ENCODE measurements around the gene CDC14B. TPM values are rescaled to one million over a fixed set of nuclear protein-coding genes. Genes with fewer than 3 reads are reported as not detected.
A peak's percentile ranks its signal among the peaks of the same experiment; 100 is the strongest.

Gene CDC14B
- total RNA-seq, 1 experiment from 2014 or later, result 57.1 TPM

- no peaks in the 10 kb centered on the region for H3K9me3 Mint-ChIP-seq
- ChIA-PET CTCF (interaction anchor here (1.0 kb wide), 1 partner anchor 170 kb away, joined by 5 read pairs; no protein-coding TSS in a partner anchor), POLR2A (no interaction called here)
- H3K27ac Mint-ChIP-seq, result peak overlapping the region; percentile 87
- H3K4me1 Mint-ChIP-seq, result peaks cover 64% of the 10 kb centered on the region
- DNase-seq (ENCODE audit: low spot score), result no peak
- H3K36me3 Mint-ChIP-seq, result no peaks in the 10 kb centered on the region
- H3K27me3 Mint-ChIP-seq (ENCODE audit: low read depth), result no peaks in the 10 kb centered on the region; the same call in 1 of the 2 replicates
- peak overlapping the region; percentile 10 for H3K4me3 Mint-ChIP-seq
- TF ChIP-seq, protein P1, sequence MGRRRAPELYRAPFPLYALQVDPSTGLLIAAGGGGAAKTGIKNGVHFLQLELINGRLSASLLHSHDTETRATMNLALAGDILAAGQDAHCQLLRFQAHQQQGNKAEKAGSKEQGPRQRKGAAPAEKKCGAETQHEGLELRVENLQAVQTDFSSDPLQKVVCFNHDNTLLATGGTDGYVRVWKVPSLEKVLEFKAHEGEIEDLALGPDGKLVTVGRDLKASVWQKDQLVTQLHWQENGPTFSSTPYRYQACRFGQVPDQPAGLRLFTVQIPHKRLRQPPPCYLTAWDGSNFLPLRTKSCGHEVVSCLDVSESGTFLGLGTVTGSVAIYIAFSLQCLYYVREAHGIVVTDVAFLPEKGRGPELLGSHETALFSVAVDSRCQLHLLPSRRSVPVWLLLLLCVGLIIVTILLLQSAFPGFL (CRISPR knock-in tag; IDR thresholded peaks at IDR 0.05; ENCODE audit: borderline replicate concordance), result no peak
- TF ChIP-seq GABPB1 (CRISPR knock-in tag; IDR thresholded peaks at IDR 0.05), result peak; percentile 31; the same call in 1 of the 2 replicates
- peak; percentile 67 for ATAC-seq
Measured at GRCh38 chr9:96612105-96612965, 7.3 kb downstream of the CDC14B start.

DNA sequence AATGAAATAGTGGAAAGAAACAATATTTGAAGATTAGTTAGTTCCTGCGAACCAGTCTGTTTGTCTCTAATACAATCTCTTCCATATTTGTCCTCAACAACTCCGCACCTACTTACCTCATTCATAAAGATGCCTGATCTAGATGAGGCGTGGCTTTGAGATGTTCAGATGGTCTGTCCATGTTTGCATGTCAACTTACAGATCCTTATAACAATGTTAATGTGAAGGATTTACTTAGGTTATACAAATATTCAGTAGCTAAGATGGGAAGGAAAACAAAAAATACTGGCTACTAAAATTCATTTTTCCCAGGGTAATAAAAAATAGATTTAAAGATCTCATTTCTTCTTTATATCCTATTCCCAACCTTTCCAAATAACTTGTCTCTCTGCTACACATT, 8.3 kb downstream of the CDC14B start:
- H3K36me3 Mint-ChIP-seq, result no peaks in the 10 kb centered on the region
- ChIA-PET POLR2A (no interaction called here), CTCF (no interaction called here)
- H3K27ac Mint-ChIP-seq, result no peak overlapping the region
- no peak for TF ChIP-seq FOXJ3 (CRISPR knock-in tag; IDR thresholded peaks at IDR 0.05; ENCODE audit: borderline replicate concordance)
- TF ChIP-seq, protein P2, sequence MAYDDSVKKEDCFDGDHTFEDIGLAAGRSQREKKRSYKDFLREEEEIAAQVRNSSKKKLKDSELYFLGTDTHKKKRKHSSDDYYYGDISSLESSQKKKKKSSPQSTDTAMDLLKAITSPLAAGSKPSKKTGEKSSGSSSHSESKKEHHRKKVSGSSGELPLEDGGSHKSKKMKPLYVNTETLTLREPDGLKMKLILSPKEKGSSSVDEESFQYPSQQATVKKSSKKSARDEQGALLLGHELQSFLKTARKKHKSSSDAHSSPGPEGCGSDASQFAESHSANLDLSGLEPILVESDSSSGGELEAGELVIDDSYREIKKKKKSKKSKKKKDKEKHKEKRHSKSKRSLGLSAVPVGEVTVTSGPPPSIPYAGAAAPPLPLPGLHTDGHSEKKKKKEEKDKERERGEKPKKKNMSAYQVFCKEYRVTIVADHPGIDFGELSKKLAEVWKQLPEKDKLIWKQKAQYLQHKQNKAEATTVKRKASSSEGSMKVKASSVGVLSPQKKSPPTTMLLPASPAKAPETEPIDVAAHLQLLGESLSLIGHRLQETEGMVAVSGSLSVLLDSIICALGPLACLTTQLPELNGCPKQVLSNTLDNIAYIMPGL (CRISPR knock-in tag; IDR thresholded peaks at IDR 0.05), result no peak
- no peak for TF ChIP-seq NR2C2 (CRISPR knock-in tag; IDR thresholded peaks at IDR 0.05)
- no peak for TF ChIP-seq MLX (CRISPR knock-in tag; IDR thresholded peaks at IDR 0.05)
- TF ChIP-seq, protein P1 (CRISPR knock-in tag; IDR thresholded peaks at IDR 0.05; ENCODE audit: borderline replicate concordance), result no peak
- TF ChIP-seq KAT7 (CRISPR knock-in tag; IDR thresholded peaks at IDR 0.05; ENCODE audit: borderline replicate concordance), result no peak
- no peak for TF ChIP-seq ZNF138 (CRISPR knock-in tag; conservative IDR thresholded peaks at IDR 0.05)
- peaks cover 57% of the 10 kb centered on the region for H3K4me1 Mint-ChIP-seq
- no peaks in the 10 kb centered on the region for H3K9me3 Mint-ChIP-seq
- H3K4me3 Mint-ChIP-seq, result no peak overlapping the region
- H3K27me3 Mint-ChIP-seq (ENCODE audit: low read depth), result no peaks in the 10 kb centered on the region; the same call in 1 of the 2 replicates
- ATAC-seq, result no peak
- DNase-seq (ENCODE audit: low spot score), result no peak

DNA sequence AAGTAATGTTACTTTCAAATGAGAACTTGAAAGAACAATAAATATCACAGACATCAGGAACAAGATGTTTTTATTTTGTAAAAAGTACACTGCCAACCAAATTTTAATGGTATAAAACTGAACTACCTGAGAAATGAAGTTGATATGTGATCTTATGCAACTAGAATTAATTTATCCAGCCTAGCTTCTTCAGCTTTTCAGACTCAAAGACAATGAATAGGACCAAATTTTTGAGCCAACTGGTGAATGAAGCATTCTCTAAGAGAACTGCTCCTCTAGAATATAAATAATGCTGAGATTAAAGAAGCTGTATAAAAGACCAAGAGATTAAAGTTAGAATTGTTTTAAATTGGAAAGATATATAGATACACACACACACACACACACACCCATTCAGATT, 9.9 kb downstream of the CDC14B start:
- Mint-ChIP-seq H3K4me1 (peaks cover 55% of the 10 kb centered on the region), H3K27me3 (ENCODE audit: low read depth) (no peaks in the 10 kb centered on the region; the same call in 1 of the 2 replicates), H3K4me3 (no peak overlapping the region), H3K27ac (no peak overlapping the region), H3K9me3 (no peaks in the 10 kb centered on the region), H3K36me3 (no peaks in the 10 kb centered on the region)
- TF ChIP-seq ZBTB43 (CRISPR knock-in tag; IDR thresholded peaks at IDR 0.05), result no peak
- no peak for TF ChIP-seq GTF2I (CRISPR knock-in tag; conservative IDR thresholded peaks at IDR 0.05)
- TF ChIP-seq ATF1 (CRISPR knock-in tag; IDR thresholded peaks at IDR 0.05), result no peak
- TF ChIP-seq AR (CRISPR knock-in tag; IDR thresholded peaks at IDR 0.05), result no peak
- TF ChIP-seq, protein P3, sequence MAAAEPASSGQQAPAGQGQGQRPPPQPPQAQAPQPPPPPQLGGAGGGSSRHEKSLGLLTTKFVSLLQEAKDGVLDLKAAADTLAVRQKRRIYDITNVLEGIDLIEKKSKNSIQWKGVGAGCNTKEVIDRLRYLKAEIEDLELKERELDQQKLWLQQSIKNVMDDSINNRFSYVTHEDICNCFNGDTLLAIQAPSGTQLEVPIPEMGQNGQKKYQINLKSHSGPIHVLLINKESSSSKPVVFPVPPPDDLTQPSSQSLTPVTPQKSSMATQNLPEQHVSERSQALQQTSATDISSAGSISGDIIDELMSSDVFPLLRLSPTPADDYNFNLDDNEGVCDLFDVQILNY (CRISPR knock-in tag; IDR thresholded peaks at IDR 0.05), result no peak
- no peak for TF ChIP-seq GABPB1 (CRISPR knock-in tag; IDR thresholded peaks at IDR 0.05)
- no peak for TF ChIP-seq SP1 (CRISPR knock-in tag; conservative IDR thresholded peaks at IDR 0.05)
- no peak for TF ChIP-seq RELA (CRISPR knock-in tag; IDR thresholded peaks at IDR 0.05; ENCODE audit: borderline replicate concordance)
- TF ChIP-seq ZBTB21 (CRISPR knock-in tag; IDR thresholded peaks at IDR 0.05; ENCODE audit: borderline replicate concordance), result no peak
- TF ChIP-seq ZSCAN18 (CRISPR knock-in tag; IDR thresholded peaks at IDR 0.05), result no peak
- POLR2A ChIA-PET, result no interaction called here
- no peak for DNase-seq (ENCODE audit: low spot score)
- no peak for ATAC-seq
- CTCF ChIA-PET, result no interaction called here
